Muscle of leg (tissue), 11 donors: ENCODE measurements around the gene B3GNT7. TPM values are rescaled to one million over a fixed set of nuclear protein-coding genes. Genes with fewer than 3 reads are reported as not detected.
"Not testable (repeated sequence)": the region's sequence is repeated elsewhere in the genome, so short reads cannot be mapped to it uniquely, and the experiment has no call there.

Experiments
- DNase-seq: peaks from one replicate; pipeline ENCODE4 v3.0.0; 2013
- H3K27ac ChIP-seq: one replicate; pipeline ENCODE4 v1.5.1; 2013; ENCODE audit warnings: mild to moderate bottlenecking, low read length, control low read depth
- H3K27me3 ChIP-seq: one replicate; pipeline ENCODE4 v1.6.1; 2013; ENCODE audit warnings: low read length; ENCODE audit not compliant: control insufficient read depth, insufficient read depth
- H3K36me3 ChIP-seq: one replicate; pipeline ENCODE4 v1.6.1; 2013; ENCODE audit warnings: low read length; ENCODE audit not compliant: control insufficient read depth, insufficient read depth
- H3K4me1 ChIP-seq: one replicate; pipeline ENCODE4 v1.6.1; 2013; ENCODE audit warnings: low read length; ENCODE audit not compliant: control insufficient read depth, insufficient read depth
- H3K4me3 ChIP-seq: one replicate; pipeline ENCODE4 v1.5.1; 2013; ENCODE audit warnings: low read length, control low read depth
- H3K9me3 ChIP-seq: replicated peaks from 2 replicates; pipeline ENCODE4 v1.6.1; 2013; ENCODE audit warnings: low read depth, low read length; ENCODE audit not compliant: control insufficient read depth
- WGBS: methylation state at CpG from one replicate; pipeline ENCODE4 v1.1.5; 2013; ENCODE audit warnings: missing lambda C conversion rate; ENCODE audit not compliant: insufficient coverage; 5-methylcytosine and 5-hydroxymethylcytosine counted together
- polyA plus RNA-seq, 8 donors: library from polyadenylated mRNA; unstranded; fragments of 120-200 nt; gene quantifications; one replicate each; pipeline versions ENCODE4 v1.2.1 to v1.2.3, GENCODE V29; 2013; ENCODE audit warnings: inconsistent platforms in 1 of 8, low replicate concordance in 1 of 8; ENCODE audit not compliant: insufficient read length in 8 of 8, insufficient read depth in 1 of 8
- total RNA-seq: library from RNA; stranded (reverse); fragments of 120-200 nt; gene quantifications from one replicate; pipeline ENCODE4 v1.2.4, GENCODE V29; 2013

Gene B3GNT7
- total and polyA plus RNA-seq, 9 donors, result 0.44 to 2.1 (median 0.65) TPM

- WGBS, result 100% methylated on average over 2 of the region's 2 CpGs
Measured at GRCh38 chr2:231374771-231375170, 20.7 kb upstream of the B3GNT7 start.

GRCh38 chr2:231375994-231376615, 19.4 kb upstream of the B3GNT7 start:
- WGBS, result 0% methylated on average over 1 of the region's 11 CpGs
- not testable (repeated sequence) for H3K27me3 ChIP-seq, H3K9me3 ChIP-seq, H3K36me3 ChIP-seq, H3K4me3 ChIP-seq, H3K27ac ChIP-seq, DNase-seq
- peaks cover 12% of the 10 kb centered on the region for H3K4me1 ChIP-seq

More at GRCh38 chr2:231374771-231375170, 20.7 kb upstream of the B3GNT7 start:
- H3K4me1 ChIP-seq, result peaks cover 24% of the 10 kb centered on the region
- no peak overlapping the region for H3K27ac ChIP-seq
- no peak for DNase-seq
- no peaks in the 10 kb centered on the region for H3K9me3 ChIP-seq
- no peak overlapping the region for H3K4me3 ChIP-seq
- H3K36me3 ChIP-seq, result peaks cover 6% of the 10 kb centered on the region
- peaks cover 10% of the 10 kb centered on the region for H3K27me3 ChIP-seq

- peaks cover 5% of the 10 kb centered on the region for H3K4me1 ChIP-seq
- DNase-seq, result no peak
- 38% methylated on average over 8 of the region's 8 CpGs for WGBS
- H3K36me3 ChIP-seq, result no peaks in the 10 kb centered on the region
- H3K4me3 ChIP-seq, result no peak overlapping the region
- H3K9me3 ChIP-seq, result no peaks in the 10 kb centered on the region
- H3K27me3 ChIP-seq, result peaks cover 10% of the 10 kb centered on the region
- H3K27ac ChIP-seq, result no peak overlapping the region
Measured at GRCh38 chr2:231376857-231377256, 18.7 kb upstream of the B3GNT7 start.

- 64% methylated on average over 7 of the region's 13 CpGs for WGBS
- DNase-seq, result no peak
- H3K36me3 ChIP-seq, result no peaks in the 10 kb centered on the region
- H3K27ac ChIP-seq, result no peak overlapping the region
- H3K27me3 ChIP-seq, result peaks cover 10% of the 10 kb centered on the region
- H3K4me3 ChIP-seq, result no peak overlapping the region
- peaks cover 5% of the 10 kb centered on the region for H3K4me1 ChIP-seq
- no peaks in the 10 kb centered on the region for H3K9me3 ChIP-seq
Measured at GRCh38 chr2:231378026-231378722, 17.3 kb upstream of the B3GNT7 start.

- H3K9me3 ChIP-seq, result peaks cover under 1% of the 10 kb centered on the region
- H3K27ac ChIP-seq, result no peak overlapping the region
- H3K4me1 ChIP-seq, result peaks cover 5% of the 10 kb centered on the region
- no peak for DNase-seq
- no peaks in the 10 kb centered on the region for H3K36me3 ChIP-seq
- H3K27me3 ChIP-seq, result peaks cover 10% of the 10 kb centered on the region
- no peak overlapping the region for H3K4me3 ChIP-seq
- 92% methylated on average over 15 of the region's 21 CpGs for WGBS
Measured at GRCh38 chr2:231379266-231380215, 16.0 kb upstream of the B3GNT7 start.

GRCh38 chr2:231380307-231380706, 15.2 kb upstream of the B3GNT7 start:
- Histone ChIP-seq H3K27ac (no peak overlapping the region), H3K4me1 (peaks cover 5% of the 10 kb centered on the region), H3K9me3 (peaks cover 5% of the 10 kb centered on the region), H3K4me3 (no peak overlapping the region), H3K36me3 (no peaks in the 10 kb centered on the region), H3K27me3 (peaks cover 10% of the 10 kb centered on the region)
- 84% methylated on average over 5 of the region's 10 CpGs for WGBS
- DNase-seq, result no peak

GRCh38 chr2:231380991-231381847, 14.3 kb upstream of the B3GNT7 start:
- DNase-seq, result no peak
- peaks cover 5% of the 10 kb centered on the region for H3K4me1 ChIP-seq
- 87% methylated on average over 4 of the region's 5 CpGs for WGBS
- peaks cover 7% of the 10 kb centered on the region for H3K27me3 ChIP-seq
- no peaks in the 10 kb centered on the region for H3K36me3 ChIP-seq
- peaks cover 5% of the 10 kb centered on the region for H3K9me3 ChIP-seq
- H3K4me3 ChIP-seq, result no peak overlapping the region
- H3K27ac ChIP-seq, result no peak overlapping the region

- no peaks in the 10 kb centered on the region for H3K36me3 ChIP-seq
- WGBS, result 92% methylated on average over 7 of the region's 8 CpGs
- H3K9me3 ChIP-seq, result peaks cover 5% of the 10 kb centered on the region
- no peak overlapping the region for H3K4me3 ChIP-seq
- H3K27ac ChIP-seq, result no peak overlapping the region
- peaks cover 2% of the 10 kb centered on the region for H3K27me3 ChIP-seq
- H3K4me1 ChIP-seq, result peaks cover 5% of the 10 kb centered on the region
- no peak for DNase-seq
Measured at GRCh38 chr2:231382116-231382515, 13.4 kb upstream of the B3GNT7 start.

- 50% methylated on average over 6 of the region's 15 CpGs for WGBS
- H3K27ac ChIP-seq, result no peak overlapping the region
- H3K9me3 ChIP-seq, result peaks cover 5% of the 10 kb centered on the region
- H3K36me3 ChIP-seq, result no peaks in the 10 kb centered on the region
- no peak overlapping the region for H3K4me3 ChIP-seq
- peaks cover 8% of the 10 kb centered on the region for H3K4me1 ChIP-seq
- H3K27me3 ChIP-seq, result no peaks in the 10 kb centered on the region
- no peak for DNase-seq
Measured at GRCh38 chr2:231383416-231384108, 11.9 kb upstream of the B3GNT7 start.
